HG02885 (cell line): ENCODE measurements around the gene NEDD4.
"Not testable (repeated sequence)": the region's sequence is repeated elsewhere in the genome, so short reads cannot be mapped to it uniquely, and the experiment has no call there.

Experiments
- ATAC-seq: cut with Tn5 transposase; IDR thresholded peaks from one replicate; pipeline ENCODE4 v1.9.1; 2021; ENCODE audit warnings: mild to moderate bottlenecking; ENCODE audit not compliant: unreplicated experiment, poor library complexity

Gene NEDD4

GRCh38 chr15:55791551-55792400, 201.6 kb downstream of the NEDD4 start:
- no peak for ATAC-seq

DNA sequence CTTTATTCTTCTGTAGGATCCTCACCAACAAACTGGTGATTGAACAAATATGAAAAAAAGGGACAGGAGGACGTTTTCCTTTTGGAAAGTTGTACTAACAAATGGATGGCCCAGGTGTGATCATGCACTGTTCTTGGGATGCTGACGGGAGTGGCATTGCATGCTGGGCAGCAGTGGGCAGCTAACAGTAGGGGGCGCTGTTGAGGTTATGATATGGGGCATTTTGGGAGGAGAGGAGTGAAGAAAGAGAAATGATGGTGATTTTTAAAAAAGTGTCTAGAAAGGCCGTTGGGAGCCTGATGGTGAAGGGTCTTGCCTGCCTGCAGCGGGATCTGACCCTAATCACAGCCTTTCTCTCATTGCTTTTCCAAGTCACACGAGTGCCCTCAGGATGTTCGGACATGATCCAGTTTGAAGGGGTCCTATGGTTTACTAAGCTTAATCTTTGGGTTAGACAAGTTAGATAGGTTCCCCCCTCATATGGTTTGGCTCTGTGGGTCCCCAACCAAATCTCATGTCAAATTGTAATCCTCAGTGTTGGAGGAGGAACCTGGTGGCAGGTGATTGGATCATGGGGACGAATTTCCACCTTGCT, 204.2 kb downstream of the NEDD4 start:
- no peak for ATAC-seq

DNA sequence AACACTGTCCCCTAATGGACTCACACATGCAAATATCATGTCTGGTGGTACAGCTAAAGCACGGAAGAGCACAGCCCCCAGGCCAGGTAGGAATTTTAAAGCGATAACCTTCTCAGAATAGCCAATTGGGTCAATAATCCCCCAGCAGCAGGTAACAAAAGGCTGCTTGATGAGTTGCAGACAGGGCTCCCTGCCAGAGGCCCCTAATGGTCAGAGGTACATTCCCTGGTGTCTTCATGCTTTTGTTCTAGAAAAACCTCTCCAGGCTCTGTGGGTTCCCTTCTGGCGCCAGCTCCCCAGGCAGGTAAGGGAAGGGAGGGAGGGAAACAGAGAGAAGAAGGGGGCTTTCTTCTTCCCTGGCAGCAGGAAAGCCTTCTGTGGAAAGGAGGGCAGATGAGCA, 207.1 kb downstream of the NEDD4 start:
- no peak for ATAC-seq

GRCh38 chr15:55785593-55785992, 207.8 kb downstream of the NEDD4 start:
- not testable (repeated sequence) for ATAC-seq

- ATAC-seq = no peak
These were observed 209.1 kb downstream of the NEDD4 start for GRCh38 chr15:55784286-55784685.

GRCh38 chr15:55782901-55783300, 210.5 kb downstream of the NEDD4 start:
- ATAC-seq = no peak

- ATAC-seq = no peak
These were observed 213.1 kb downstream of the NEDD4 start for GRCh38 chr15:55780292-55780691.

DNA sequence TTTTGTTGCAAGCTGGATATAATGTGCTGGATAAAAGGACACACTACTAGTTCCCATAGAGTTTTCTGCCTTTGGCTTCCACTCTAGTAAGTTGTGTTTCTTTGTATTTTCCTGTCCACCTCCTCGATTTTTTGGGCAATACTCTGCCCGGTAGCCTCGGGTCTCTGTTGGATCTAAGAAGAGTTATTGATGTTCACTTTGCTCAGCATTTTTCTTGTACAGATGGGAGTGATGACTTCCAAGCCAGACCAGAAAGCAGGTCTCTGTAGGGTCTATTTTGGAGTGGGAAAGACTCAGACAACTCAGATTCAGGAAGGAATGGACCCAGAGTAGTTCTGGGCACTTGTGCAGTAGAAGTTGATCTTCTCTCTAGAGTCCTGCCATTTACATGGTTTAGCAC, 214.5 kb downstream of the NEDD4 start:
- ATAC-seq = no peak
